ENCODE measurements around the gene MAML3. TPM values are rescaled to one million over a fixed set of nuclear protein-coding genes. Genes with fewer than 3 reads are reported as not detected.

The MAML3 gene
- total RNA-seq, 1 donor = 0.72 TPM

GRCh38 chr4:140037353-140038030 is 116.5 kb downstream of the MAML3 start:
- H4K20me1 ChIP-seq (ENCODE audit: insufficient read depth, low read length) = no peaks in the 10 kb centered on the region
- H3K27me3 ChIP-seq (ENCODE audit: insufficient read depth, low read length) = no peaks in the 10 kb centered on the region
- no peaks in the 10 kb centered on the region for H3K9me3 ChIP-seq (ENCODE audit: low read depth, low read length)
- H2AFZ ChIP-seq (ENCODE audit: low read length) = peak overlapping the region; percentile 41
- no peaks in the 10 kb centered on the region for H3K79me2 ChIP-seq (ENCODE audit: insufficient read depth, low read length)
- H3K4me3 ChIP-seq (ENCODE audit: insufficient read depth, low read length) = peak overlapping the region; percentile 16
- H3K36me3 ChIP-seq (ENCODE audit: insufficient read depth, low read length) = no peaks in the 10 kb centered on the region
- peak overlapping the region; percentile 71 for H3K4me2 ChIP-seq (ENCODE audit: insufficient read depth, low read length)
- H3K4me1 ChIP-seq (ENCODE audit: insufficient read depth, low read length) = peaks cover 19% of the 10 kb centered on the region
- TF ChIP-seq, protein P1, sequence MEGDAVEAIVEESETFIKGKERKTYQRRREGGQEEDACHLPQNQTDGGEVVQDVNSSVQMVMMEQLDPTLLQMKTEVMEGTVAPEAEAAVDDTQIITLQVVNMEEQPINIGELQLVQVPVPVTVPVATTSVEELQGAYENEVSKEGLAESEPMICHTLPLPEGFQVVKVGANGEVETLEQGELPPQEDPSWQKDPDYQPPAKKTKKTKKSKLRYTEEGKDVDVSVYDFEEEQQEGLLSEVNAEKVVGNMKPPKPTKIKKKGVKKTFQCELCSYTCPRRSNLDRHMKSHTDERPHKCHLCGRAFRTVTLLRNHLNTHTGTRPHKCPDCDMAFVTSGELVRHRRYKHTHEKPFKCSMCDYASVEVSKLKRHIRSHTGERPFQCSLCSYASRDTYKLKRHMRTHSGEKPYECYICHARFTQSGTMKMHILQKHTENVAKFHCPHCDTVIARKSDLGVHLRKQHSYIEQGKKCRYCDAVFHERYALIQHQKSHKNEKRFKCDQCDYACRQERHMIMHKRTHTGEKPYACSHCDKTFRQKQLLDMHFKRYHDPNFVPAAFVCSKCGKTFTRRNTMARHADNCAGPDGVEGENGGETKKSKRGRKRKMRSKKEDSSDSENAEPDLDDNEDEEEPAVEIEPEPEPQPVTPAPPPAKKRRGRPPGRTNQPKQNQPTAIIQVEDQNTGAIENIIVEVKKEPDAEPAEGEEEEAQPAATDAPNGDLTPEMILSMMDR (IDR thresholded peaks at IDR 0.05; ENCODE audit: extremely low read depth, low read depth, low read length) = no peak
- H3K27ac ChIP-seq (ENCODE audit: low read depth, low read length) = peak overlapping the region; percentile 79
- peak; percentile 87 for DNase-seq (ENCODE audit: insufficient read length, low spot score, missing footprints)

DNA sequence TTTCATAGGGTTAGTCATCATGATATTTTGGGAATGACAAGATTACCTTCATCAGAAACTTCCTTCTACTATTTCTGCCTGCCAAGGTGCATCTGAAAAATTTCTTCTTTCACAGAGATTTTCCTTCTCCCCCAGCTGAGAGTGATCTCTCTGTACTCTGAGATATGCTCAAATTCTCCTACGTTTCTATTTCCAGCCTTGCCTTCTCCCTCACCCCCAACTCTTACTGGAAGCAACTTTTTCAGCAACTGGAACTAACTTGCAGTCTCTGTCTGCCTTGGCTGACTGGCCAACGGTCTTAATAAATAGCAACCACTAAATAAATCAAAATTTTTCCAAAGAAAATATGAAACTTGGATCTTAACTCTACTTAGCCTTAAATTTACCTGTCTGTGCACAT is 122.3 kb downstream of the MAML3 start:
- no peak overlapping the region for H3K4me2 ChIP-seq (ENCODE audit: insufficient read depth, low read length)
- H3K36me3 ChIP-seq (ENCODE audit: insufficient read depth, low read length) = no peaks in the 10 kb centered on the region
- peaks cover 8% of the 10 kb centered on the region for H3K27me3 ChIP-seq (ENCODE audit: insufficient read depth, low read length)
- no peak overlapping the region for H3K4me3 ChIP-seq (ENCODE audit: insufficient read depth, low read length)
- no peak overlapping the region for H3K27ac ChIP-seq (ENCODE audit: low read depth, low read length)
- peaks cover under 1% of the 10 kb centered on the region for H3K4me1 ChIP-seq (ENCODE audit: insufficient read depth, low read length)
- H3K79me2 ChIP-seq (ENCODE audit: insufficient read depth, low read length) = no peaks in the 10 kb centered on the region
- no peak overlapping the region for H2AFZ ChIP-seq (ENCODE audit: low read length)
- no peaks in the 10 kb centered on the region for H3K9me3 ChIP-seq (ENCODE audit: low read depth, low read length)
- no peak for DNase-seq (ENCODE audit: insufficient read length, low spot score, missing footprints)
- TF ChIP-seq, protein P1 (IDR thresholded peaks at IDR 0.05; ENCODE audit: extremely low read depth, low read depth, low read length) = no peak
- no peaks in the 10 kb centered on the region for H4K20me1 ChIP-seq (ENCODE audit: insufficient read depth, low read length)

GRCh38 chr4:140031061-140031460 is 122.9 kb downstream of the MAML3 start:
- TF ChIP-seq, protein P1 (IDR thresholded peaks at IDR 0.05; ENCODE audit: extremely low read depth, low read depth, low read length) = no peak
- H2AFZ ChIP-seq (ENCODE audit: low read length) = no peak overlapping the region
- no peaks in the 10 kb centered on the region for H3K79me2 ChIP-seq (ENCODE audit: insufficient read depth, low read length)
- H3K27ac ChIP-seq (ENCODE audit: low read depth, low read length) = no peak overlapping the region
- no peak overlapping the region for H3K4me3 ChIP-seq (ENCODE audit: insufficient read depth, low read length)
- H3K36me3 ChIP-seq (ENCODE audit: insufficient read depth, low read length) = no peaks in the 10 kb centered on the region
- no peak overlapping the region for H3K4me2 ChIP-seq (ENCODE audit: insufficient read depth, low read length)
- peaks cover 8% of the 10 kb centered on the region for H3K27me3 ChIP-seq (ENCODE audit: insufficient read depth, low read length)
- DNase-seq (ENCODE audit: insufficient read length, low spot score, missing footprints) = no peak
- no peaks in the 10 kb centered on the region for H4K20me1 ChIP-seq (ENCODE audit: insufficient read depth, low read length)
- H3K9me3 ChIP-seq (ENCODE audit: low read depth, low read length) = no peaks in the 10 kb centered on the region
- H3K4me1 ChIP-seq (ENCODE audit: insufficient read depth, low read length) = no peaks in the 10 kb centered on the region

- H3K79me2 ChIP-seq (ENCODE audit: insufficient read depth, low read length) = no peaks in the 10 kb centered on the region
- no peaks in the 10 kb centered on the region for H3K4me1 ChIP-seq (ENCODE audit: insufficient read depth, low read length)
- H3K27ac ChIP-seq (ENCODE audit: low read depth, low read length) = no peak overlapping the region
- no peak overlapping the region for H3K4me2 ChIP-seq (ENCODE audit: insufficient read depth, low read length)
- no peaks in the 10 kb centered on the region for H3K36me3 ChIP-seq (ENCODE audit: insufficient read depth, low read length)
- no peaks in the 10 kb centered on the region for H4K20me1 ChIP-seq (ENCODE audit: insufficient read depth, low read length)
- no peak overlapping the region for H3K4me3 ChIP-seq (ENCODE audit: insufficient read depth, low read length)
- no peak overlapping the region for H2AFZ ChIP-seq (ENCODE audit: low read length)
- H3K27me3 ChIP-seq (ENCODE audit: insufficient read depth, low read length) = peaks cover 8% of the 10 kb centered on the region
- no peak for DNase-seq (ENCODE audit: insufficient read length, low spot score, missing footprints)
- H3K9me3 ChIP-seq (ENCODE audit: low read depth, low read length) = no peaks in the 10 kb centered on the region
- TF ChIP-seq, protein P1 (IDR thresholded peaks at IDR 0.05; ENCODE audit: extremely low read depth, low read depth, low read length) = no peak
These were observed 125.1 kb downstream of the MAML3 start for GRCh38 chr4:140028676-140029517.

Data from osteoblast (primary cell).